ENCODE data around the gene ALDOB. TPM values are rescaled to one million over a fixed set of nuclear protein-coding genes. Genes with fewer than 3 reads are reported as not detected.

ALDOB gene
- total and polyA plus RNA-seq, 2 of the 13 experiments (the other 11 are each of a cell fraction or from before 2014, with no cell fraction given) = 0.29 to 0.97 TPM

DNA sequence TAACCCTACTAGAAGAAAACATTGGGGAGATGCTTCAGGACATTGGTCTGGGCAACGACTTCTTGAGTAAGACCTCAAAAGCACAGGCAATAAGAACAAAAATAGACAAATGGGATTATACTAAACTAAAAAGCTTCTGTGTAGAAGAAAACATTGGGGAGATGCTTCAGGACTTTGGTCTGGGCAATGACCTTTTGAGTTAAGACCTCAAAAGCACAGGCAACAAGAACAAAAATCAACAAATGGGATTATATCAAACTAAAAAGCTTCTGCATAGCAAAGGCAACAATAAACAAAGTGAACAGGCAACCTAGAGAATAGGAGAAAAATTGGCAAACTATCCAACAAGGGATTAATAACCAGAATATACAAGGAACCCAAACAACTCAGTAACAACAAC is 40.9 kb downstream of the ALDOB start:
- Histone ChIP-seq H3K27me3 (ENCODE audit: control insufficient read depth in 1 of 2, insufficient read depth in 2 of 2, low read length in 2 of 2) (no peaks in the 10 kb centered on the region; a peak in 1 of 5 replicates), H3K36me3 (replicated peaks in 1 of 2; ENCODE audit: control insufficient read depth in 1 of 2, insufficient read depth in 2 of 2, low read length in 2 of 2) (peaks cover 2 to 35% of the 10 kb centered on the region in 2 experiments; a peak in 2 of 5 replicates)
- TF ChIP-seq GATAD2A (CRISPR knock-in tag; IDR thresholded peaks at IDR 0.05) (peak; percentile 17; the same call in 1 of the 2 replicates), FOXP1 (IDR thresholded peaks at IDR 0.05) (no peak), FOXP1 (CRISPR knock-in tag; IDR thresholded peaks at IDR 0.05) (peak; percentile 29; the same call in 1 of the 2 replicates), PAX8 (CRISPR knock-in tag; IDR thresholded peaks at IDR 0.05; ENCODE audit: borderline replicate concordance) (no peak), NR2F6 (IDR thresholded peaks at IDR 0.05) (peak; percentile 44; the same call in 1 of the 2 replicates), NR2F6 (CRISPR knock-in tag; IDR thresholded peaks at IDR 0.05) (no peak), FIP1L1 (IDR thresholded peaks at IDR 0.05; ENCODE audit: borderline replicate concordance, insufficient read depth, low read depth, low read length) (no peak), TEAD2 (CRISPR knock-in tag; IDR thresholded peaks at IDR 0.05) (no peak), HNF4A (CRISPR knock-in tag; IDR thresholded peaks at IDR 0.05) (peak; percentile 72), KAT2B (IDR thresholded peaks at IDR 0.05; ENCODE audit: borderline replicate concordance, low read depth, low read length) (no peak), SOX13 (IDR thresholded peaks at IDR 0.05) (no peak), SOX13 (CRISPR knock-in tag; conservative IDR thresholded peaks at IDR 0.05 in 1 of 2, IDR thresholded peaks at IDR 0.05 in 1 of 2) (peak in 1 of 2 experiments; percentile 45; a peak in 1 of 4 replicates), SOX6 (IDR thresholded peaks at IDR 0.05) (no peak), SOX6 (CRISPR knock-in tag; IDR thresholded peaks at IDR 0.05) (0 out of 2 replicates have a peak, but pooled peaks have one; percentile 28), EP300 (IDR thresholded peaks at IDR 0.05; ENCODE audit: low read depth in 2 of 2, low read length in 2 of 2) (peak in 1 of 2 experiments; percentile 7; a peak in 1 of 4 replicates), EP300 (CRISPR knock-in tag; IDR thresholded peaks at IDR 0.05; ENCODE audit: borderline replicate concordance) (no peak), NR2F2 (IDR thresholded peaks at IDR 0.05; ENCODE audit: borderline replicate concordance, low read depth) (0 out of 2 replicates have a peak, but pooled peaks have one; percentile 30), FOXA3 (CRISPR knock-in tag; IDR thresholded peaks at IDR 0.05) (0 out of 2 replicates have a peak, but pooled peaks have one; percentile 39)
- TF ChIP-seq, protein P1, sequence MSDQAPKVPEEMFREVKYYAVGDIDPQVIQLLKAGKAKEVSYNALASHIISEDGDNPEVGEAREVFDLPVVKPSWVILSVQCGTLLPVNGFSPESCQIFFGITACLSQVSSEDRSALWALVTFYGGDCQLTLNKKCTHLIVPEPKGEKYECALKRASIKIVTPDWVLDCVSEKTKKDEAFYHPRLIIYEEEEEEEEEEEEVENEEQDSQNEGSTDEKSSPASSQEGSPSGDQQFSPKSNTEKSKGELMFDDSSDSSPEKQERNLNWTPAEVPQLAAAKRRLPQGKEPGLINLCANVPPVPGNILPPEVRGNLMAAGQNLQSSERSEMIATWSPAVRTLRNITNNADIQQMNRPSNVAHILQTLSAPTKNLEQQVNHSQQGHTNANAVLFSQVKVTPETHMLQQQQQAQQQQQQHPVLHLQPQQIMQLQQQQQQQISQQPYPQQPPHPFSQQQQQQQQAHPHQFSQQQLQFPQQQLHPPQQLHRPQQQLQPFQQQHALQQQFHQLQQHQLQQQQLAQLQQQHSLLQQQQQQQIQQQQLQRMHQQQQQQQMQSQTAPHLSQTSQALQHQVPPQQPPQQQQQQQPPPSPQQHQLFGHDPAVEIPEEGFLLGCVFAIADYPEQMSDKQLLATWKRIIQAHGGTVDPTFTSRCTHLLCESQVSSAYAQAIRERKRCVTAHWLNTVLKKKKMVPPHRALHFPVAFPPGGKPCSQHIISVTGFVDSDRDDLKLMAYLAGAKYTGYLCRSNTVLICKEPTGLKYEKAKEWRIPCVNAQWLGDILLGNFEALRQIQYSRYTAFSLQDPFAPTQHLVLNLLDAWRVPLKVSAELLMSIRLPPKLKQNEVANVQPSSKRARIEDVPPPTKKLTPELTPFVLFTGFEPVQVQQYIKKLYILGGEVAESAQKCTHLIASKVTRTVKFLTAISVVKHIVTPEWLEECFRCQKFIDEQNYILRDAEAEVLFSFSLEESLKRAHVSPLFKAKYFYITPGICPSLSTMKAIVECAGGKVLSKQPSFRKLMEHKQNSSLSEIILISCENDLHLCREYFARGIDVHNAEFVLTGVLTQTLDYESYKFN (CRISPR knock-in tag; conservative IDR thresholded peaks at IDR 0.05) = peak; percentile 18; the same call in 1 of the 2 replicates
- TF ChIP-seq, protein P2, sequence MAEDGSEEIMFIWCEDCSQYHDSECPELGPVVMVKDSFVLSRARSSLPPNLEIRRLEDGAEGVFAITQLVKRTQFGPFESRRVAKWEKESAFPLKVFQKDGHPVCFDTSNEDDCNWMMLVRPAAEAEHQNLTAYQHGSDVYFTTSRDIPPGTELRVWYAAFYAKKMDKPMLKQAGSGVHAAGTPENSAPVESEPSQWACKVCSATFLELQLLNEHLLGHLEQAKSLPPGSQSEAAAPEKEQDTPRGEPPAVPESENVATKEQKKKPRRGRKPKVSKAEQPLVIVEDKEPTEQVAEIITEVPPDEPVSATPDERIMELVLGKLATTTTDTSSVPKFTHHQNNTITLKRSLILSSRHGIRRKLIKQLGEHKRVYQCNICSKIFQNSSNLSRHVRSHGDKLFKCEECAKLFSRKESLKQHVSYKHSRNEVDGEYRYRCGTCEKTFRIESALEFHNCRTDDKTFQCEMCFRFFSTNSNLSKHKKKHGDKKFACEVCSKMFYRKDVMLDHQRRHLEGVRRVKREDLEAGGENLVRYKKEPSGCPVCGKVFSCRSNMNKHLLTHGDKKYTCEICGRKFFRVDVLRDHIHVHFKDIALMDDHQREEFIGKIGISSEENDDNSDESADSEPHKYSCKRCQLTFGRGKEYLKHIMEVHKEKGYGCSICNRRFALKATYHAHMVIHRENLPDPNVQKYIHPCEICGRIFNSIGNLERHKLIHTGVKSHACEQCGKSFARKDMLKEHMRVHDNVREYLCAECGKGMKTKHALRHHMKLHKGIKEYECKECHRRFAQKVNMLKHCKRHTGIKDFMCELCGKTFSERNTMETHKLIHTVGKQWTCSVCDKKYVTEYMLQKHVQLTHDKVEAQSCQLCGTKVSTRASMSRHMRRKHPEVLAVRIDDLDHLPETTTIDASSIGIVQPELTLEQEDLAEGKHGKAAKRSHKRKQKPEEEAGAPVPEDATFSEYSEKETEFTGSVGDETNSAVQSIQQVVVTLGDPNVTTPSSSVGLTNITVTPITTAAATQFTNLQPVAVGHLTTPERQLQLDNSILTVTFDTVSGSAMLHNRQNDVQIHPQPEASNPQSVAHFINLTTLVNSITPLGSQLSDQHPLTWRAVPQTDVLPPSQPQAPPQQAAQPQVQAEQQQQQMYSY (CRISPR knock-in tag; IDR thresholded peaks at IDR 0.05) = no peak

More for the DNA sequence above, 40.9 kb downstream of the ALDOB start:
- Histone ChIP-seq H3K4me2 (ENCODE audit: low read depth, low read length) (peak overlapping the region; percentile 84), H2AFZ (ENCODE audit: low read length) (no peak overlapping the region), H4K20me1 (ENCODE audit: insufficient read depth, low read length) (peaks cover 3% of the 10 kb centered on the region; the same call in 1 of the 2 replicates), H3K4me3 (replicated peaks in 1 of 3; ENCODE audit: insufficient read depth in 1 of 3, low read depth in 2 of 3, low read length in 3 of 3) (peak overlapping the region in 1 of 3 experiments; percentile 20; a peak in 1 of 6 replicates), H3K27ac (ENCODE audit: extremely low read length, insufficient read depth, low read length) (peak overlapping the region; percentile 0), H3K79me2 (ENCODE audit: insufficient read depth, low read length) (peaks cover 90% of the 10 kb centered on the region), H3K9ac (ENCODE audit: insufficient read depth, low read depth, low read length) (no peak overlapping the region), H3K4me1 (ENCODE audit: insufficient read depth, low read length) (peaks cover 63% of the 10 kb centered on the region), H3K9me3 (ENCODE audit: low read length) (peaks cover 20% of the 10 kb centered on the region)
- 85% methylated on average over 1 of the region's 1 CpG for WGBS (ENCODE audit: low lambda C conversion rate)
- intact Hi-C loops (cut with micrococcal nuclease; ENCODE audit: unreplicated experiment) (loop anchor here (5.0 kb wide), 1 partner anchor 138 kb away; the partner anchor contains the start of gene RNF20), in situ Hi-C loops (cut with HindIII; ENCODE audit: extremely low pct_ligation_motif_present, low pct_unique_long_range_greater_than_20kb) (loop anchor here (5.0 to 10.0 kb wide), 3 partner anchors 63 to 280 kb away; partner anchors contain the start of gene RNF20)
- POLR2A ChIA-PET = interaction anchor here (1.1 kb wide), 1 partner anchor 70 kb away, joined by 3 read pairs; no protein-coding TSS in a partner anchor
- no peak for DNase-seq (ENCODE audit: low spot score)
- BruUV-seq (replicated peaks) = no TSS peak
- CTCF ChIA-PET (ENCODE audit: low intra/inter-chr PET ratio, low total read pairs) = no interaction called here
- ATAC-seq = no peak
- FAIRE-seq = no peak
